Breast epithelium (tissue), 4 donors: Measurements from ENCODE around the gene PPP6R3. TPM values are rescaled to one million over a fixed set of nuclear protein-coding genes. Genes with fewer than 3 reads are reported as not detected.

ENCODE experiments used
- DNase-seq, 2 donors: peaks; one replicate each; pipeline ENCODE4 v3.0.0-alpha.2; 2019; ENCODE audit warnings: low spot score in 2 of 2
- H3K27ac ChIP-seq, 2 donors: fragments of 200-600 bp; sonication (generic) in 1 of 2; one replicate each; pipeline ENCODE4 v1.5.1; 2016 to 2019; ENCODE audit warnings: mild to moderate bottlenecking in 1 of 2
- H3K27me3 ChIP-seq, 2 donors: fragments of 200-600 bp; sonication (generic) in 1 of 2; one replicate each; pipeline versions ENCODE4 v1.5.1 to v1.6.0; 2017 to 2019; ENCODE audit warnings: control low read depth in 1 of 2, mild to moderate bottlenecking in 1 of 2
- H3K36me3 ChIP-seq: fragments of 200-600 bp; one replicate; pipeline ENCODE4 v1.5.1; 2019
- H3K4me1 ChIP-seq, 2 donors: fragments of 200-600 bp; sonication (generic); one replicate each; pipeline ENCODE4 v1.5.1; 2016 to 2019; ENCODE audit warnings: control low read depth in 1 of 2
- H3K4me3 ChIP-seq, 3 donors: fragments of 200-600 bp; sonication (generic); 1 replicate in 2 of 3; 2 replicates in 1 of 3; pipeline ENCODE4 v1.5.1; 2016 to 2019; ENCODE audit warnings: mild to moderate bottlenecking in 3 of 3, moderate library complexity in 2 of 3
- H3K9me3 ChIP-seq, 2 donors: fragments of 200-600 bp; sonication (generic) in 1 of 2; one replicate each; pipeline ENCODE4 v1.5.1; 2016 to 2019; ENCODE audit warnings: control low read depth in 1 of 2
- POLR2A ChIP-seq: fragments of 450-650 bp; IDR thresholded peaks from one replicate; pipeline ENCODE4 v1.6.1; 2016; ENCODE audit warnings: antibody characterized with exemption, mild to moderate bottlenecking, moderate library complexity
- POLR2AphosphoS5 ChIP-seq, 3 donors: sonication (generic); formaldehyde crosslinking; IDR thresholded peaks; one replicate each; pipeline ENCODE4 v1.6.1; 2017; ENCODE audit warnings: antibody characterized with exemption in 3 of 3
- intact Hi-C: fragments of 100-400 bp; cut with DNase I; formaldehyde crosslinking; loops from one replicate; pipeline ENCODE4 v1.15.1; 2023; ENCODE audit warnings: low total_unique reads
- total RNA-seq, 3 donors: library from RNA; depleted of rRNA; stranded (reverse); fragments of >200 nt; gene quantifications; one replicate each; pipeline ENCODE4 v1.1.0, GENCODE V29; 2016
- TF ChIP-seq, protein P1 (sequence below), 3 donors: fragments of 450-650 bp; IDR thresholded peaks; one replicate each; pipeline ENCODE4 v1.5.1; 2016 to 2017; ENCODE audit warnings: antibody characterized with exemption in 3 of 3, mild to moderate bottlenecking in 3 of 3, moderate library complexity in 3 of 3

PPP6R3 gene
- total RNA-seq, 3 donors from 2014 or later: 113 to 227 (median 183) TPM

DNA sequence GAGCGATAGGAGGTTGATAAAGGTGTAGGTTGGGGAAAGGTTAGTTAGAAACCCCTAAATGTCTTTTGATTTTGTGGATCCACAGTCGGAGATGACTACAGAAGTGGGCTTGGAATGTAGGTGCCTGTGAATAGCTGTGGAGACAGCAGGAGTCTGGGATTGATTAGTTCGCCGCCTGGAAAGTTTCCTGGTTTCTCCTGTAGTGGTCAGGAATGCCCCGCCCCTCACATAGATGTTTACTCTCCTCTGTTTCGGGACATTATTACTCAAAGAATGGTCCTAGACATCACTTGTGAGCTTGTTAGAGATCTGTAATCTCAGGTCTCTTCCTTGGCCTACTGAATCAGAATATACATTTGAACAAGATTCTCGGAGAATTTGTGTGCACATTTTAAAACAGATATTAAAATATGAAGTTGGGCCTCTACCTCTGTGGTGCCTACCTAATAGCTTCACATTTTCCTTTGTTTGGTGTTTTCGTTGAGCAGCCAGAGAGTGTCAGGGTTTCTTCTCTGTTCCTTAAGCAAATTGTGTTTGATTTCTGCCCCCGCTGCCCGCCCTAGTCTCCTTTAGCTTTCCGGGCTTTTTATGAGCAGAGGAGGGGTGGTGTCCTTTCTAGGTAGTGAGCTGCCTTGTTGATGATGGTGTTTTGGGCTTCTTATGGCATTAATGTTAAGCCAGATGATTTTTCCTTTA is 89.4 kb downstream of the PPP6R3 start:
- DNase-seq: no peak
- Histone ChIP-seq H3K9me3 (no peaks in the 10 kb centered on the region), H3K27me3 (no peaks in the 10 kb centered on the region), H3K36me3 (no peaks in the 10 kb centered on the region), H3K27ac (peak overlapping the region; percentile 36 to 65), H3K4me3 (no peak overlapping the region), H3K4me1 (no peaks in the 10 kb centered on the region)
- TF ChIP-seq, protein P1, sequence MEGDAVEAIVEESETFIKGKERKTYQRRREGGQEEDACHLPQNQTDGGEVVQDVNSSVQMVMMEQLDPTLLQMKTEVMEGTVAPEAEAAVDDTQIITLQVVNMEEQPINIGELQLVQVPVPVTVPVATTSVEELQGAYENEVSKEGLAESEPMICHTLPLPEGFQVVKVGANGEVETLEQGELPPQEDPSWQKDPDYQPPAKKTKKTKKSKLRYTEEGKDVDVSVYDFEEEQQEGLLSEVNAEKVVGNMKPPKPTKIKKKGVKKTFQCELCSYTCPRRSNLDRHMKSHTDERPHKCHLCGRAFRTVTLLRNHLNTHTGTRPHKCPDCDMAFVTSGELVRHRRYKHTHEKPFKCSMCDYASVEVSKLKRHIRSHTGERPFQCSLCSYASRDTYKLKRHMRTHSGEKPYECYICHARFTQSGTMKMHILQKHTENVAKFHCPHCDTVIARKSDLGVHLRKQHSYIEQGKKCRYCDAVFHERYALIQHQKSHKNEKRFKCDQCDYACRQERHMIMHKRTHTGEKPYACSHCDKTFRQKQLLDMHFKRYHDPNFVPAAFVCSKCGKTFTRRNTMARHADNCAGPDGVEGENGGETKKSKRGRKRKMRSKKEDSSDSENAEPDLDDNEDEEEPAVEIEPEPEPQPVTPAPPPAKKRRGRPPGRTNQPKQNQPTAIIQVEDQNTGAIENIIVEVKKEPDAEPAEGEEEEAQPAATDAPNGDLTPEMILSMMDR (IDR thresholded peaks at IDR 0.05): no peak
- TF ChIP-seq POLR2A (no peak), POLR2AphosphoS5 (IDR thresholded peaks at IDR 0.05) (no peak)
- intact Hi-C loops: no loop called here

GRCh38 chr11:68550485-68550817 is 89.9 kb downstream of the PPP6R3 start:
- intact Hi-C loops: no loop called here
- H3K4me1 ChIP-seq: no peaks in the 10 kb centered on the region
- TF ChIP-seq POLR2A (no peak), POLR2AphosphoS5 (IDR thresholded peaks at IDR 0.05) (no peak)
- TF ChIP-seq, protein P1 (IDR thresholded peaks at IDR 0.05): no peak
- H3K9me3 ChIP-seq: no peaks in the 10 kb centered on the region
- peak overlapping the region; percentile 36 to 65 for H3K27ac ChIP-seq
- DNase-seq: no peak
- no peaks in the 10 kb centered on the region for H3K36me3 ChIP-seq
- H3K27me3 ChIP-seq: no peaks in the 10 kb centered on the region
- no peak overlapping the region for H3K4me3 ChIP-seq

DNA sequence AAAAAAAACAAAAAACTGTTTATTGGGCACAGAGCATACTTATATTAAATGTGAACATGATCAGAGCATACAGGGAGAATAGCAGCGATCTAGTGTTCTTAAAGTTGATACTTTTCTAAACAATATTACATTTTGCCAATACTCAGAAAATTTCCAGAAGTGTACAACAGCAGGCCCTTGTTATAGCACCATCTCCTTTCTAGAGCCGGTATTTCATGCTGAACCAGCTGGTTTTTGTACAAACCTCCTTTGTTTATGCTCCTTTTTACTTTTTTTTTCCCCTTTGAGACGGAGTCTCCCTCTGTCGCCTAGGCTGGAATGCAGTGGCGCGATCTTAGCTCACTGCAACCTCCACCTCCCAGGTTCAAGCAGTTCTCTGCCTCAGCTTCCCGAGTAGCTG is 90.7 kb downstream of the PPP6R3 start:
- TF ChIP-seq, protein P1 (IDR thresholded peaks at IDR 0.05): no peak
- no peak for TF ChIP-seq POLR2AphosphoS5 (IDR thresholded peaks at IDR 0.05)
- no peak for TF ChIP-seq POLR2A
- no peaks in the 10 kb centered on the region for H3K36me3 ChIP-seq
- H3K27ac ChIP-seq: peak overlapping the region; percentile 22 to 29

DNA sequence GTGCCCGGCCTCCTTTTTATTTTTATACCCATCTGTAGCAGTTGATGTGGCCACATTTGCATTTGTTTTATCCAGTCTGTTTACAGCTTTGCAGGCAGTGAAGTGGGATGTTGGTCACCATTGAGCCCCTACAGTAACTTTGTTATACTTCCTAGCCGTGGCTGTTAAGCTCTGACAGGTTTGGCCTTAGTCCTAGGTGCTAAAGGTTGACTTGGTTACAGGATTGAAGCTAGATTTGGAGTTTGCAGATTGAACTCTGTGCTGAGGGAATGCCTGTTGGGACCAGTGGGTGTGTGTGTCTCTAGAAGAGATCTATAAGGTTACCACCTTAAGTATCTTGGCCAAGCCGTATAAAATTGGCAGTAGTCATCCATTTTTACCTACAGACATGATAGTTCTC is 91.2 kb downstream of the PPP6R3 start:
- Histone ChIP-seq H3K27ac (peak overlapping the region in 1 of 2 donors; percentile 29), H3K36me3 (no peaks in the 10 kb centered on the region), H3K4me3 (no peak overlapping the region), H3K4me1 (no peaks in the 10 kb centered on the region), H3K9me3 (no peaks in the 10 kb centered on the region), H3K27me3 (no peaks in the 10 kb centered on the region)
- DNase-seq: no peak
- TF ChIP-seq, protein P1 (IDR thresholded peaks at IDR 0.05): no peak
- TF ChIP-seq POLR2AphosphoS5 (IDR thresholded peaks at IDR 0.05): no peak
- TF ChIP-seq POLR2A: no peak
- intact Hi-C loops: no loop called here

More for the DNA sequence above, 90.7 kb downstream of the PPP6R3 start:
- intact Hi-C loops: no loop called here
- Histone ChIP-seq H3K4me3 (no peak overlapping the region), H3K9me3 (no peaks in the 10 kb centered on the region), H3K27me3 (no peaks in the 10 kb centered on the region), H3K4me1 (no peaks in the 10 kb centered on the region)
- DNase-seq: no peak

DNA sequence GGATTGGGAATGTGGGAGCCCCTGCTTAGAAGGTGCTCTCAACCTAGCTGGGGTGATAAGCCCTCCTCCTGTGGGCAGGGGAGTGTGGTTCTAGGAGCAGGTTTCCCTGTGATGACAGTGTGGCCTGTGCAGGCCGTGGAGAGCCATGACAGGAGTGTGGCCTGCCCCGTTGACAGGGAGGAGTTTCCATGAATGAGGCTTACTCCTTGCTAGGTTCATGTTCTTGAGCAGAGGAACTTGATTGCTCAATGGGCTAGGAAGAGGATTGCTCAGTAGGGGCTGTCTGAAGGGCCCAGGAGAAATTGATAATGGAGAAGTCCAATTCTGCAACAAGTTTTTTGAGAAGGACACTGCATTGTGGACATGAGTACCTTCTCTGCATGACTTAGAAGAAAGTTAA is 92.0 kb downstream of the PPP6R3 start:
- Histone ChIP-seq H3K27ac (no peak overlapping the region), H3K9me3 (no peaks in the 10 kb centered on the region), H3K36me3 (no peaks in the 10 kb centered on the region), H3K27me3 (no peaks in the 10 kb centered on the region), H3K4me3 (no peak overlapping the region), H3K4me1 (no peaks in the 10 kb centered on the region)
- DNase-seq: no peak
- TF ChIP-seq, protein P1 (IDR thresholded peaks at IDR 0.05): no peak
- TF ChIP-seq POLR2A (no peak), POLR2AphosphoS5 (IDR thresholded peaks at IDR 0.05) (no peak)
- intact Hi-C loops: no loop called here
